Raji (cell line): Measurements from ENCODE around the gene EWSR1.

Source experiments
- POLR2A ChIP-seq: IDR thresholded peaks from 2 replicates; pipeline ENCODE4 v1.6.1; 2011; ENCODE audit warnings: low read depth, low read length, control low read depth; ENCODE audit not compliant: insufficient read depth

The EWSR1 gene

DNA sequence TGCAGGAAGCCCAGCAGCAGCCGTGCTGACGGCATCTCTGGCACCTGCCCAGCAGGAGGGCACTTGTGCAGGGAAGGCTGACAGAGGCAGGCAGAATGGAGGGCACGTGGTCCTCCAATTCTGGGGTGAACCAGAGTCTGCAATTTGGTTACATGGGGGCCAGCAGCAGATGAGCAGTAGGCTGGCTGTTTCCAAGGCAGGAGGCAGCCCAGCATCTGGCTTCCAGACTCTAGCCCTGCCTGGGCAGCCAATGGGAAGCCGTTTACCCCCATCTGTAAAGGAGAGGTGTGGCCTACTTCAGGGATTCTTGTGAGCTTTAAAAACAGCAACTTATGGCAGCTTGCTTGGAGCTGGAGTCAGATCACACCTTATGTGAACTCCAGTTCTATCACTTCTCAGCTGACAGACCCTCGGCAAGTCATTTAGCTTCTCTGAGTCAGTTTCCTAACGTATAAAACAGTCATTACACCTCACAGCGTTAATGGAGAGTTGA lies 75.3 kb downstream of the EWSR1 start:
- no peak for TF ChIP-seq POLR2A

GRCh38 chr22:29344137-29344536 lies 76.1 kb downstream of the EWSR1 start:
- TF ChIP-seq POLR2A = no peak

DNA sequence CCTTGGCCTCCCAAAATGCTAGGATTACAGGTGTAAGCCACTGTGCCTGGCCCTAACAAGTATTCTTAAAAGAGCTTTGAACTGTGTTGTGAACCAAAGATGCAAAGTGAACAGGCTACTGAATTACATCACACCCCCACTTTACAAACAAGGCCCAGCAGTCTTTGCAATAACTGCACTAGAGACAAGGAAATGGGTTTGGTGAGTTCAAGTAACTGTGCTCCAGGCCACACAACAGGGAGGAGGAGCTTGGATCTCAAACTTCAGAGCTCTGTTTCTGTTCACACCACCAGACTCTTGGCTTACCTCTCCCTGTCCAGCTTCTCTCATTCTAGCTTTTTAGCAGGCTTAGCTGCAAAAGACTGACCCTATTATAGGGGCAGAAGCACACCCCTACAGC lies 77.9 kb downstream of the EWSR1 start:
- TF ChIP-seq POLR2A = no peak

- no peak for TF ChIP-seq POLR2A
Observed at GRCh38 chr22:29346659-29347058, 78.6 kb downstream of the EWSR1 start.

- no peak for TF ChIP-seq POLR2A
Observed at GRCh38 chr22:29348041-29348440, 80.0 kb downstream of the EWSR1 start.

DNA sequence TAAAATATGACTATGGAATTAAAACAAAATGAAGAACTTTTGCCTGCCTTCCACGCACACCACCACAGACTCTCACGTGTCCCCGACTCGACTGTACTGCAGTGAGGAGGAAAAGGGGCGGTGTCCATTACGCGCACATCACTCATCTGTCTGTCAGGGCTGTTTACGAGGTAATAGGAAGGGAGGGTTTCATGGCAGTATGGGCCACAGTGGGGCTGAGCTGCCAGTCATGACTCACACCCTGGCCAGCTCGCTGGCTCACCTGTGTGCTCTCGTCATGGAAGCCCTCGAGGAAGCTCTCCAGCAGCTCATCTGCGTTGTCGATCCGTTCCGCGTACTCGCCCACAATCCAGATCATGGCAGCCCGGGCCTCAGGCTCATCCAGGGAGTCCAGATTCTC lies 80.9 kb downstream of the EWSR1 start:
- no peak for TF ChIP-seq POLR2A
